BE2C (cell line): ENCODE measurements around the gene PIP4K2C.
"Not testable (repeated sequence)": the region's sequence is repeated elsewhere in the genome, so short reads cannot be mapped to it uniquely, and the experiment has no call there.

Experiments
- DNase-seq: peaks from one replicate; pipeline ENCODE4 v3.0.0-alpha.2; 2020
- H3K27me3 ChIP-seq: fragments of 250-450 bp; sonication (Bioruptor Pico); 2 replicates; pipeline ENCODE4 v1.5.1; 2020; ENCODE audit warnings: mild to moderate bottlenecking
- H3K36me3 ChIP-seq: fragments of 250-450 bp; sonication (Bioruptor Pico); 2 replicates; pipeline ENCODE4 v1.5.1; 2020; ENCODE audit warnings: mild to moderate bottlenecking
- H3K4me1 ChIP-seq: fragments of 250-450 bp; sonication (Bioruptor Pico); 2 replicates; pipeline ENCODE4 v1.5.1; 2020
- H3K4me3 ChIP-seq: 2 replicates; pipeline ENCODE4 v1.5.1; 2011; ENCODE audit warnings: low read depth, low read length
- H3K9me3 ChIP-seq: fragments of 250-450 bp; sonication (Bioruptor Pico); 2 replicates; pipeline ENCODE4 v1.5.1; 2020
- CTCF ChIP-seq: IDR thresholded peaks from 2 replicates; pipeline ENCODE4 v1.5.1; 2012; ENCODE audit warnings: mild to moderate bottlenecking, low read depth, low read length

The PIP4K2C gene

DNA sequence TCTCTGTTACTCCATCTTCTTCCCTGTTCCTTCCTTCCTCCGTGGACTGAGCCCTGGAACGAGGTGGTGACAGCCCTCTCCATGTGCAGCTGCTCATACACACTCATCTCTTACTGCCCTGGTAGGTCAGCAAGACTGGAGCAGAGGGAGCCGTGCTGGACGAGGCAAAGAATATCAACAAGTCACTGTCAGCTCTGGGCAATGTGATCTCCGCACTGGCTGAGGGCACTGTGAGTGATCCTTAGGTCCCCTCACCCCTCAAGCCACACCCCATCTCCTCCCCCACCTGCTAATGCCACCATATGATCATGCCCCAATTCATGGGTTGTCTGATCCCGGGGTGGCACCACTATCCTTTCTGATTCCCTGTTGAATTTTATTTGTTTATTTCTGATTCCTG lies 22.2 kb upstream of the PIP4K2C start:
- H3K36me3 ChIP-seq, result peaks cover 26% of the 10 kb centered on the region
- TF ChIP-seq CTCF, result no peak

GRCh38 chr12:57569858-57570257 lies 21.1 kb upstream of the PIP4K2C start:
- Histone ChIP-seq H3K4me1 (no peaks in the 10 kb centered on the region), H3K9me3 (no peaks in the 10 kb centered on the region), H3K27me3 (no peaks in the 10 kb centered on the region), H3K36me3 (peaks cover 23% of the 10 kb centered on the region), H3K4me3 (no peak overlapping the region)
- no peak for DNase-seq
- no peak for TF ChIP-seq CTCF

More for the DNA sequence above, 22.2 kb upstream of the PIP4K2C start:
- Histone ChIP-seq H3K4me1 (no peaks in the 10 kb centered on the region), H3K27me3 (no peaks in the 10 kb centered on the region), H3K4me3 (no peak overlapping the region), H3K9me3 (no peaks in the 10 kb centered on the region)
- DNase-seq, result no peak

- not testable (repeated sequence) for DNase-seq, H3K9me3 ChIP-seq, H3K4me1 ChIP-seq, H3K4me3 ChIP-seq, H3K27me3 ChIP-seq
- peaks cover 23% of the 10 kb centered on the region for H3K36me3 ChIP-seq
Observed at GRCh38 chr12:57570438-57570837, 20.6 kb upstream of the PIP4K2C start.

GRCh38 chr12:57571926-57572762 lies 18.8 kb upstream of the PIP4K2C start:
- no peak for TF ChIP-seq CTCF
- Histone ChIP-seq H3K4me1 (no peaks in the 10 kb centered on the region), H3K4me3 (no peak overlapping the region), H3K27me3 (no peaks in the 10 kb centered on the region), H3K9me3 (no peaks in the 10 kb centered on the region), H3K36me3 (peaks cover 23% of the 10 kb centered on the region)
- DNase-seq, result no peak

DNA sequence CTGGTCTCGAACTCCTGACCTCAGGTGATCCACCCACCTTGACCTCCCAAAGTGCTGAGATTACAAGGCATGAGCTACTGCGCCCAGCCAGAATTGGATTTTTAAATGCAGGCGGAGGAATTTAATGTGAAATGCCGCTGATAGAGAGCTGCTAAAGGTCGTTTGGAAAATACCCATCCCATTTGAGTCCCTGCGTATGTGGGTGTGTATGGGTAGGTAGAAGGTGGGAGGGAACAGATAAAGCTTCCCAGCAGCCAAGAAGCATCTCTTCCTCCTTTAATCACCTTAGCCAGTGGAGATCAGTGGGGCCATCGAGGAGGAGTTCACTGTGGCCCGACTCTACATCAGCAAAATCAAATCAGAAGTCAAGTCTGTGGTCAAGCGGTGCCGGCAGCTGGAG lies 16.2 kb upstream of the PIP4K2C start:
- no peaks in the 10 kb centered on the region for H3K27me3 ChIP-seq
- no peak for DNase-seq
- H3K4me3 ChIP-seq, result no peak overlapping the region
- TF ChIP-seq CTCF, result no peak
- H3K4me1 ChIP-seq, result no peaks in the 10 kb centered on the region
- peaks cover 26% of the 10 kb centered on the region for H3K36me3 ChIP-seq
- H3K9me3 ChIP-seq, result no peaks in the 10 kb centered on the region

DNA sequence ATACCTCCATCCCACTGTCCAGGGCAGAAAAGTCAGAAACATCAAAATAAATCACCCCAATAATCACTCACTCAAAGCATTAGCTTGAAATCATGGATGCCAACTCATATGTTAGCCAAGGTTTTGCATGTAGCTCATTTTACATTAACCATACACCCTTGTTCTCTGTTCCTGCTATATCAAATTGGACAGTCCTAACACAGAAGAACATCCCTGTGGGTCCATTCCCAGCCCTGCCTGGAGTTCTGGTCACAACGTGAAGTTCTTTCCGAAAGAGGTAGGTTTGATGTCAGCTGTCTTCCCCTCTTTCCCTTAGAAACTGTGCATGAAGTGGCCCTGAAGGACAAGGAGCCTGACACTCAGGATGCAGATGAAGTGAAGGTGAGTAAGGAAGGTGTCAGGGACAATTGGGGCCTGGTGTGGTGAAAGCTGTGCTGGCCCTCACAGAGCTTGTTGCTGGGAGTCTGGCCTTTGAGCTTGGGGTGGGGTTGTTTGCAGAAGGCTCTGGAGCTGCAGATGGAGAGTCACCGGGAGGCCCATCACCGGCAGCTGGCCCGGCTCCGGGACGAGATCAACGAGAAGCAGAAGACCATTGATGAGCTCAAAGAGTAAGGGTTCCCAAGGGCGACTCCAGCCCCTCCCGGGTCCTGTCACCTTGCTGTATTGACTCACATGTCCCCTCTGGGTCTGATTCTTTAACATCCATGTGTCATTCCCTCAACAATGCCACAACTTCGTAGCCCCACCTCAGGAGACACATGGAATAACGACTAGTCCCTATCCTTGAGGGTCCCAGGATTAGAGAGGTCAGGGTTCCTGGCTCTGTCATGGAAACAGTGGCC lies 15.0 kb upstream of the PIP4K2C start:
- DNase-seq, result no peak
- H3K9me3 ChIP-seq, result no peaks in the 10 kb centered on the region
- H3K4me1 ChIP-seq, result no peaks in the 10 kb centered on the region
- no peaks in the 10 kb centered on the region for H3K27me3 ChIP-seq
- H3K4me3 ChIP-seq, result no peak overlapping the region
- peaks cover 20% of the 10 kb centered on the region for H3K36me3 ChIP-seq
- no peak for TF ChIP-seq CTCF
